ENCODE measurements around the gene HCRTR1.

GRCh38 chr1:31674626-31675025, 57.1 kb downstream of the HCRTR1 start:
- TF ChIP-seq CTCF (conservative IDR thresholded peaks at IDR 0.05 in 1 of 2, IDR thresholded peaks at IDR 0.05 in 1 of 2; ENCODE audit: extremely low read depth in 1 of 2, insufficient read depth in 1 of 2, low read depth in 1 of 2, low read length in 2 of 2): no peak
- no peak for TF ChIP-seq EZH2 (IDR thresholded peaks at IDR 0.05; ENCODE audit: borderline replicate concordance, low read length)
